Bronchial epithelial cell (primary cell): ENCODE data around the gene POLR3E. TPM values are rescaled to one million over a fixed set of nuclear protein-coding genes. Genes with fewer than 3 reads are reported as not detected.

Experiments
- DNase-seq: peaks from one replicate; pipeline ENCODE4 v3.0.0-alpha.2; 2010; ENCODE audit warnings: low read depth
- FAIRE-seq: peaks from 2 replicates; lab custom pipeline; 2011; peaks lifted over from hg19 to GRCh38; lab: Jason Lieb, UNC
- H3K27me3 ChIP-seq: 2 replicates; pipeline ENCODE4 v1.5.1; 2011; ENCODE audit warnings: low read length; ENCODE audit not compliant: control insufficient read depth, insufficient read depth
- H3K36me3 ChIP-seq: 2 replicates; pipeline ENCODE4 v1.5.1; 2011; ENCODE audit warnings: low read length; ENCODE audit not compliant: control insufficient read depth, insufficient read depth
- H3K4me3 ChIP-seq: 2 replicates; pipeline ENCODE4 v1.5.1; 2011; ENCODE audit warnings: mild to moderate bottlenecking, low read depth, low read length, control low read depth
- CTCF ChIP-seq: IDR thresholded peaks from 2 replicates; pipeline ENCODE4 v1.5.1; 2011; ENCODE audit warnings: mild to moderate bottlenecking, moderate library complexity, low read length, control low read depth, inconsistent platforms; ENCODE audit not compliant: insufficient read depth, severe bottlenecking
- total RNA-seq: library from RNA; depleted of rRNA; stranded (reverse); fragments of >200 nt; gene quantifications from 2 replicates; pipeline ENCODE4 v1.2.1, GENCODE V29; 2014

Gene POLR3E
- total RNA-seq, 1 donor from 2014 or later, result 60.3 TPM

DNA sequence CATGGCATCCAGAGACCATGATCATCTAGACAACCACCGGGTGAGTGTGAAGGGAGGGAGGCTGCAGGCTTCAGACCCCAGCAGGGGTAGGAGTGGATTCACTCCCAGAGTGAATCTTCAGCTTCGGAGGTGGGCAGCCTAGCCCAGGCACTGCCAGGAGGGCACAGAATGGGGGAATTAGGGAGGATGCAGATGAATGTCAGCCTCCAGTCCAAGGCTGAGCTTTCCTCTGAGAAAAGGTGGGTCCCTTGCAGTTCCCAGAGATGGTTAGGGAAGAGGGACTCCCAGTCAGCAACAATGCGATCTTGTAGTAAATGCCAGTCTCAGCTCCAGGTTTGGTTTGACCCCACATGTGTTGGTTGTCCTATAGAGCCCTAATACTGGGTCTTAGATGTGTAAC is 36.7 kb upstream of the POLR3E start:
- Histone ChIP-seq H3K27me3 (no peaks in the 10 kb centered on the region), H3K4me3 (no peak overlapping the region), H3K36me3 (peaks cover 17% of the 10 kb centered on the region)
- DNase-seq, result no peak
- TF ChIP-seq CTCF, result no peak
- FAIRE-seq, result no peak

GRCh38 chr16:22262460-22262859 is 34.7 kb upstream of the POLR3E start:
- peaks cover 17% of the 10 kb centered on the region for H3K36me3 ChIP-seq
- H3K27me3 ChIP-seq, result no peaks in the 10 kb centered on the region
- FAIRE-seq (no peak), DNase-seq (peak; percentile 4)
- no peak overlapping the region for H3K4me3 ChIP-seq
- TF ChIP-seq CTCF, result no peak

DNA sequence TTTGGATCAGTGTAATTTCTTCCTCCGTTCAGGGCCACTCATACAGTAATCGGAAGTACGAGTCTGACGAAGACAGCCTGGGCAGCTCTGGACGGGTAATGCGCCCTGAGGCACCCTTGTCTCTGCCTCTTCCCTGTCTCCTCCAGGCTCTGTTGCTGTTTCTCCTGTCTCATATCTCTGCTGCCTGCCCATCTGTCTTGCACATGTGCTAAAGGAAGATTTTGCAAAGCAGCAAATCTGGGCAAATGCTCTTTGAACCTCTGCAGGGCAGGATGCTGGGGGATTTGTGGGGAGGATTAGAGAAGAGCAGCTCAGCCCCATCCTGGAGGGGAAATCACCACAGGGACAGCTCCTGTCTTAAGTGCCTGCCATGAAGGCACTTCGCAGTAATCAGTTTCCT is 32.4 kb upstream of the POLR3E start:
- no peak overlapping the region for H3K4me3 ChIP-seq
- DNase-seq, result no peak
- H3K36me3 ChIP-seq, result peaks cover 12% of the 10 kb centered on the region
- no peak for FAIRE-seq
- no peak for TF ChIP-seq CTCF
- no peaks in the 10 kb centered on the region for H3K27me3 ChIP-seq

- no peaks in the 10 kb centered on the region for H3K27me3 ChIP-seq
- FAIRE-seq (no peak), DNase-seq (no peak)
- peaks cover 11% of the 10 kb centered on the region for H3K36me3 ChIP-seq
- no peak for TF ChIP-seq CTCF
- H3K4me3 ChIP-seq, result no peak overlapping the region
These were observed 31.9 kb upstream of the POLR3E start for GRCh38 chr16:22265351-22265750.

DNA sequence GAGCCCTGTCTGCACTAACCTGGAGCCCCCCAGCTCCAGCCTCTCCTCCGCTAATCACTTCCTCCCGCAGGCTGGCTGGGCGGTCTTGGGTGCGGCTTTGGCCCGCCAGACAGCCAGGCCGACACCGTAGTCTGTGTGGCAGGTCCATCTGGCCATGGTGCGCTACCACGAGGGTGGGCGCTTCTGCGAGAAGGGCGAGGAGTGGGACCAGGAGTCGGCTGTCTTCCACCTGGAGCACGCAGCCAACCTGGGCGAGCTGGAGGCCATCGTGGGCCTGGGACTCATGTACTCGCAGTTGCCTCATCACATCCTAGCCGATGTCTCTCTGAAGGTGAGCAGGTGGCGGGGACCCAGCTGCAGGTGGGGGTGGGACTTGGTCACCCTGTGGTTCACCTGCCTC is 30.7 kb upstream of the POLR3E start:
- FAIRE-seq, result no peak
- Histone ChIP-seq H3K27me3 (no peaks in the 10 kb centered on the region), H3K36me3 (peaks cover 8% of the 10 kb centered on the region), H3K4me3 (no peak overlapping the region)
- no peak for TF ChIP-seq CTCF
- DNase-seq, result no peak

GRCh38 chr16:22267764-22268163 is 29.4 kb upstream of the POLR3E start:
- Histone ChIP-seq H3K4me3 (no peak overlapping the region), H3K36me3 (peaks cover 8% of the 10 kb centered on the region), H3K27me3 (no peaks in the 10 kb centered on the region)
- FAIRE-seq, result no peak
- DNase-seq, result no peak
- no peak for TF ChIP-seq CTCF
